SU-DHL-6 (cell line): ENCODE measurements around the gene IL21R.

ENCODE experiments used
- H2AFZ ChIP-seq: fragments of 200-600 bp; sonication (generic); 2 replicates; pipeline ENCODE4 v1.6.1; 2014; ENCODE audit warnings: low read depth, mild to moderate bottlenecking, moderate library complexity, mixed read lengths, antibody characterized with exemption, low read length; ENCODE audit not compliant: severe bottlenecking
- H3F3A ChIP-seq: fragments of 200-600 bp; shearing (Covaris generic); 2 replicates; pipeline ENCODE4 v1.6.0; 2016; ENCODE audit warnings: antibody characterized with exemption, mild to moderate bottlenecking; ENCODE audit not compliant: insufficient read depth
- H3K27ac ChIP-seq: fragments of 200-600 bp; sonication (generic); 2 replicates; pipeline ENCODE4 v1.5.1; 2016; ENCODE audit warnings: low read depth, mild to moderate bottlenecking, low read length, moderate library complexity, mixed read lengths
- H3K27me3 ChIP-seq: fragments of 200-600 bp; sonication (generic), shearing (Covaris generic); 2 replicates; pipeline ENCODE4 v1.6.0; 2014; ENCODE audit warnings: mild to moderate bottlenecking, low read length
- H3K36me3 ChIP-seq: fragments of 200-600 bp; sonication (generic); 2 replicates; pipeline ENCODE4 v1.6.1; 2014; ENCODE audit warnings: mild to moderate bottlenecking, low read length, mixed read lengths
- H3K4me2 ChIP-seq: fragments of 300-600, 200-600 bp; shearing (Covaris generic), sonication (generic); 2 replicates; pipeline ENCODE4 v1.6.0; 2014; ENCODE audit warnings: low read length, low read depth, mild to moderate bottlenecking; ENCODE audit not compliant: poor library complexity, severe bottlenecking
- H3K4me3 ChIP-seq: fragments of 200-600 bp; sonication (generic); 2 replicates; pipeline ENCODE4 v1.5.1; 2014; ENCODE audit warnings: antibody characterized with exemption, low read length, mild to moderate bottlenecking, mixed read lengths; ENCODE audit not compliant: insufficient read depth, poor library complexity, severe bottlenecking
- H3K79me2 ChIP-seq: fragments of 200-600 bp; sonication (generic); 2 replicates; pipeline ENCODE4 v1.6.1; 2014; ENCODE audit warnings: mild to moderate bottlenecking, low read length, moderate library complexity; ENCODE audit not compliant: insufficient read depth
- H3K9ac ChIP-seq: fragments of 200-600 bp; sonication (generic); 2 replicates; pipeline ENCODE4 v1.7.0; 2014; ENCODE audit warnings: mild to moderate bottlenecking, low read length
- H3K9me2 ChIP-seq: fragments of 200-600 bp; sonication (generic); replicated peaks from 2 replicates; pipeline ENCODE4 v1.6.1; 2014; ENCODE audit warnings: low read length; ENCODE audit not compliant: insufficient read depth
- H3K9me3 ChIP-seq: fragments of 200-600 bp; sonication (generic); 2 replicates; pipeline ENCODE4 v1.6.1; 2014; ENCODE audit warnings: low read length, mixed read lengths; ENCODE audit not compliant: insufficient read depth
- H4K20me1 ChIP-seq: fragments of 200-600 bp; sonication (generic); 2 replicates; pipeline ENCODE4 v1.6.1; 2014; ENCODE audit warnings: low read depth, mild to moderate bottlenecking, antibody characterized with exemption, low read length, moderate library complexity, mixed read lengths
- CTCF ChIP-seq: fragments of 200-600 bp; sonication (generic); IDR thresholded peaks from one replicate; pipeline ENCODE4 v1.5.1; 2017; ENCODE audit warnings: antibody characterized with exemption, mild to moderate bottlenecking, low read length, moderate library complexity; ENCODE audit not compliant: insufficient read depth, poor library complexity, severe bottlenecking
- EZH2phosphoT487 ChIP-seq: fragments of 200-600 bp; sonication (generic), shearing (Covaris generic); conservative IDR thresholded peaks from 2 replicates; pipeline ENCODE4 v1.6.1; 2018; ENCODE audit warnings: mild to moderate bottlenecking, antibody characterized with exemption, low read length, moderate library complexity, mixed read lengths

Gene IL21R

DNA sequence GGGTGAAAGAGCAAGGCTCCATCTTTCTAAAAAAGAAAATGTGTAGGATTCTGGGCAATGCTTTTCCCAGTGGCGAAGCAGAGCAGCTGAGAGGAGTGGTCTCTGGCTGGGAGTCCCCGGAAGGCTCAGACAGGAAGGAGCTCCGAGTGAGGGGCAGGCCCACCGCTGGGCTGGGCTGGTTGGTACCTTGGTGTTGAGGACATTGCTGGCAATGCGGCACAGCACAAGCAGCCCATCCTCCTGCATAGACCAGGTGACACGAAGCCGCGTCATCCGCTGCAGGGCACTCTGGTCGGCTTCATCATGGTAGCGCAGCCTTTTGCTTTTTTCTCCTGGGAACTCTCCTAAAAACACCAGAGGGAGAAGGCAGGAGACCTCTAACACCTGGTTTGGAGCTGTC, 83.8 kb downstream of the IL21R start:
- H4K20me1 ChIP-seq: no peaks in the 10 kb centered on the region
- H3K4me2 ChIP-seq: no peak overlapping the region
- no peak overlapping the region for H3K9ac ChIP-seq
- no peak for TF ChIP-seq EZH2phosphoT487
- TF ChIP-seq CTCF: no peak
- H2AFZ ChIP-seq: no peak overlapping the region
- no peaks in the 10 kb centered on the region for H3F3A ChIP-seq
- H3K9me2 ChIP-seq: no peaks in the 10 kb centered on the region
- no peaks in the 10 kb centered on the region for H3K36me3 ChIP-seq
- H3K4me3 ChIP-seq: no peak overlapping the region
- H3K27me3 ChIP-seq: no peaks in the 10 kb centered on the region
- no peak overlapping the region for H3K27ac ChIP-seq
- H3K9me3 ChIP-seq: no peaks in the 10 kb centered on the region
- H3K79me2 ChIP-seq: no peaks in the 10 kb centered on the region

DNA sequence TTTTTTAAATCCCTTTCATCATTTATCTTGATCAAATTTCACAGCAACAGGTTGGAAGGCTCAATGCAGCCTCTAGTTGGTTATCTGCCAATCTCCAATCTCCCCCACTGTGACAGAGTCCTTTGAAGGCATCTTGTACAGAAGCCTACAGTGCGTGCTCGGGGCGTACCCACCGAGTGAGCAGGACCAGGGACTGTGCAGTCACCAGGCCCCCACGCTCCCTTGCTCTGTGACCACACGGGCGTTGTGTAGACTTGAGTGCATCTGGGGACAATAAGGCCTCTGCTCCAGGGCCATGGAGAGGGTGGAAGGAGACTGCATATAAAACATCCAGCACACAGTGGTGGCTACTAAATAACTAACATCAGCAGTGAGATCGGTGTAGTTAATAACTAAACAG, 84.4 kb downstream of the IL21R start:
- TF ChIP-seq CTCF (no peak), EZH2phosphoT487 (no peak)
- H3K27me3 ChIP-seq: no peaks in the 10 kb centered on the region

GRCh38 chr16:27486760-27487159, 84.8 kb downstream of the IL21R start:
- no peak overlapping the region for H3K27ac ChIP-seq
- H3K4me3 ChIP-seq: no peak overlapping the region
- no peak overlapping the region for H2AFZ ChIP-seq
- no peaks in the 10 kb centered on the region for H3F3A ChIP-seq
- no peaks in the 10 kb centered on the region for H4K20me1 ChIP-seq
- H3K36me3 ChIP-seq: no peaks in the 10 kb centered on the region
- no peaks in the 10 kb centered on the region for H3K27me3 ChIP-seq
- H3K9me2 ChIP-seq: no peaks in the 10 kb centered on the region
- H3K79me2 ChIP-seq: no peaks in the 10 kb centered on the region
- H3K4me2 ChIP-seq: no peak overlapping the region
- no peak overlapping the region for H3K9ac ChIP-seq
- TF ChIP-seq EZH2phosphoT487 (no peak), CTCF (no peak)
- H3K9me3 ChIP-seq: no peaks in the 10 kb centered on the region

More for the DNA sequence above, 84.4 kb downstream of the IL21R start:
- H2AFZ ChIP-seq: no peak overlapping the region
- H4K20me1 ChIP-seq: no peaks in the 10 kb centered on the region
- no peaks in the 10 kb centered on the region for H3K9me2 ChIP-seq
- H3K4me2 ChIP-seq: no peak overlapping the region
- H3K9ac ChIP-seq: no peak overlapping the region
- H3F3A ChIP-seq: no peaks in the 10 kb centered on the region
- no peak overlapping the region for H3K4me3 ChIP-seq
- H3K79me2 ChIP-seq: no peaks in the 10 kb centered on the region
- no peaks in the 10 kb centered on the region for H3K36me3 ChIP-seq
- H3K27ac ChIP-seq: no peak overlapping the region
- no peaks in the 10 kb centered on the region for H3K9me3 ChIP-seq

DNA sequence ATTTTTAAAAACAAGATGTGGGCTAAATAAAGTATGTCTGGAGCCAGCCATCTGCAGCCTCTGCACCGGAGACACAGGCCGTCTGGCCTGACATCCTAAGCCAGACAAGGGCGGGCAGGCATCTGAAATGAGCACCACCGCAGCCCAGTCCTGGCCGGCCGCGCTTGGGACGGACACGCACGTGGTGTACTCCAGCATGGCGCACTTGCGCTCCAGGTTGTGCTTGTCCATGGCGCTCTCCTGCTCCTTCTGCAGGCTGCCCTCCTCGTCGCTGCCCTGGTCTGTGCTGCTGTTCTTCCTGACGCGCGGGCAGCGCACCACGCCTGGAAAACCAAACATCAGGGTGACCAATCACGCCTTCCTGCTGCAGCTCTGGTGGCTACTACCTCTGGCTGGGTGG, 87.4 kb downstream of the IL21R start:
- Histone ChIP-seq H3K27ac (no peak overlapping the region), H3K4me2 (no peak overlapping the region), H3F3A (no peaks in the 10 kb centered on the region), H4K20me1 (no peaks in the 10 kb centered on the region), H3K79me2 (no peaks in the 10 kb centered on the region), H3K27me3 (no peaks in the 10 kb centered on the region), H3K36me3 (no peaks in the 10 kb centered on the region; the same call in 1 of the 2 replicates), H3K9me2 (no peaks in the 10 kb centered on the region), H3K9me3 (no peaks in the 10 kb centered on the region), H2AFZ (no peak overlapping the region), H3K4me3 (no peak overlapping the region), H3K9ac (no peak overlapping the region)
- no peak for TF ChIP-seq EZH2phosphoT487
- TF ChIP-seq CTCF: no peak
